ENCODE data around the gene CYP4F12. TPM values are rescaled to one million over a fixed set of nuclear protein-coding genes. Genes with fewer than 3 reads are reported as not detected.

The CYP4F12 gene
- total and polyA plus RNA-seq, 2 of the 8 experiments (the other 6 are each of a cell fraction or from before 2014, with no cell fraction given), result not detected

- TF ChIP-seq CHD2 (IDR thresholded peaks at IDR 0.05; ENCODE audit: low read length), result no peak
- TF ChIP-seq RAD21 (IDR thresholded peaks at IDR 0.05 in 1 of 2, conservative IDR thresholded peaks at IDR 0.05 in 1 of 2; ENCODE audit: low read depth in 2 of 2, low read length in 2 of 2), result no peak
Observed at GRCh38 chr19:15666883-15667282, 6.0 kb upstream of the CYP4F12 start (continued).
